ENCODE measurements around the gene LHX2. TPM values are rescaled to one million over a fixed set of nuclear protein-coding genes. Genes with fewer than 3 reads are reported as not detected.
A peak's percentile ranks its signal among the peaks of the same experiment; 100 is the strongest.

Gene LHX2
- total and polyA plus RNA-seq, 2 experiments from 2014 or later, result 1.7 TPM; not detected in 1

DNA sequence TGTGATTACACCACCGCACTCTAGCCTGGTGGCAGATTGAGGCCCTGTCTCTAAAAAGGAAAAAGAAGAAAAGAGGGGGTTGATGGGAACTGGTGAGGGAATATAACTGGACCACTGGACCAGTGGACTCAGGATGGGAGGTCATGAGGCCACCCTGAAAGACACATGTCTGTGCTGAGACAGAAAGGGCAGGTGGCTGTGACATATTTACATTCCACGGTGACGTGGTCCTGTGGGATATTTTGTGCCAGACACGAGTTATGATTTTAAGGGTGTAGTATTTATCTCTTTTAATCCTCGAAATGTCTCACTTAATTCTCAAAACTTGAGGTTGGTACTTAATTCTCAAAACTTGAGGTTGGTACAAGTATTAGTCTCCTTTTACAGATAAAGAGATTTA lies 32.9 kb downstream of the LHX2 start (continued):
- TF ChIP-seq, protein P1, sequence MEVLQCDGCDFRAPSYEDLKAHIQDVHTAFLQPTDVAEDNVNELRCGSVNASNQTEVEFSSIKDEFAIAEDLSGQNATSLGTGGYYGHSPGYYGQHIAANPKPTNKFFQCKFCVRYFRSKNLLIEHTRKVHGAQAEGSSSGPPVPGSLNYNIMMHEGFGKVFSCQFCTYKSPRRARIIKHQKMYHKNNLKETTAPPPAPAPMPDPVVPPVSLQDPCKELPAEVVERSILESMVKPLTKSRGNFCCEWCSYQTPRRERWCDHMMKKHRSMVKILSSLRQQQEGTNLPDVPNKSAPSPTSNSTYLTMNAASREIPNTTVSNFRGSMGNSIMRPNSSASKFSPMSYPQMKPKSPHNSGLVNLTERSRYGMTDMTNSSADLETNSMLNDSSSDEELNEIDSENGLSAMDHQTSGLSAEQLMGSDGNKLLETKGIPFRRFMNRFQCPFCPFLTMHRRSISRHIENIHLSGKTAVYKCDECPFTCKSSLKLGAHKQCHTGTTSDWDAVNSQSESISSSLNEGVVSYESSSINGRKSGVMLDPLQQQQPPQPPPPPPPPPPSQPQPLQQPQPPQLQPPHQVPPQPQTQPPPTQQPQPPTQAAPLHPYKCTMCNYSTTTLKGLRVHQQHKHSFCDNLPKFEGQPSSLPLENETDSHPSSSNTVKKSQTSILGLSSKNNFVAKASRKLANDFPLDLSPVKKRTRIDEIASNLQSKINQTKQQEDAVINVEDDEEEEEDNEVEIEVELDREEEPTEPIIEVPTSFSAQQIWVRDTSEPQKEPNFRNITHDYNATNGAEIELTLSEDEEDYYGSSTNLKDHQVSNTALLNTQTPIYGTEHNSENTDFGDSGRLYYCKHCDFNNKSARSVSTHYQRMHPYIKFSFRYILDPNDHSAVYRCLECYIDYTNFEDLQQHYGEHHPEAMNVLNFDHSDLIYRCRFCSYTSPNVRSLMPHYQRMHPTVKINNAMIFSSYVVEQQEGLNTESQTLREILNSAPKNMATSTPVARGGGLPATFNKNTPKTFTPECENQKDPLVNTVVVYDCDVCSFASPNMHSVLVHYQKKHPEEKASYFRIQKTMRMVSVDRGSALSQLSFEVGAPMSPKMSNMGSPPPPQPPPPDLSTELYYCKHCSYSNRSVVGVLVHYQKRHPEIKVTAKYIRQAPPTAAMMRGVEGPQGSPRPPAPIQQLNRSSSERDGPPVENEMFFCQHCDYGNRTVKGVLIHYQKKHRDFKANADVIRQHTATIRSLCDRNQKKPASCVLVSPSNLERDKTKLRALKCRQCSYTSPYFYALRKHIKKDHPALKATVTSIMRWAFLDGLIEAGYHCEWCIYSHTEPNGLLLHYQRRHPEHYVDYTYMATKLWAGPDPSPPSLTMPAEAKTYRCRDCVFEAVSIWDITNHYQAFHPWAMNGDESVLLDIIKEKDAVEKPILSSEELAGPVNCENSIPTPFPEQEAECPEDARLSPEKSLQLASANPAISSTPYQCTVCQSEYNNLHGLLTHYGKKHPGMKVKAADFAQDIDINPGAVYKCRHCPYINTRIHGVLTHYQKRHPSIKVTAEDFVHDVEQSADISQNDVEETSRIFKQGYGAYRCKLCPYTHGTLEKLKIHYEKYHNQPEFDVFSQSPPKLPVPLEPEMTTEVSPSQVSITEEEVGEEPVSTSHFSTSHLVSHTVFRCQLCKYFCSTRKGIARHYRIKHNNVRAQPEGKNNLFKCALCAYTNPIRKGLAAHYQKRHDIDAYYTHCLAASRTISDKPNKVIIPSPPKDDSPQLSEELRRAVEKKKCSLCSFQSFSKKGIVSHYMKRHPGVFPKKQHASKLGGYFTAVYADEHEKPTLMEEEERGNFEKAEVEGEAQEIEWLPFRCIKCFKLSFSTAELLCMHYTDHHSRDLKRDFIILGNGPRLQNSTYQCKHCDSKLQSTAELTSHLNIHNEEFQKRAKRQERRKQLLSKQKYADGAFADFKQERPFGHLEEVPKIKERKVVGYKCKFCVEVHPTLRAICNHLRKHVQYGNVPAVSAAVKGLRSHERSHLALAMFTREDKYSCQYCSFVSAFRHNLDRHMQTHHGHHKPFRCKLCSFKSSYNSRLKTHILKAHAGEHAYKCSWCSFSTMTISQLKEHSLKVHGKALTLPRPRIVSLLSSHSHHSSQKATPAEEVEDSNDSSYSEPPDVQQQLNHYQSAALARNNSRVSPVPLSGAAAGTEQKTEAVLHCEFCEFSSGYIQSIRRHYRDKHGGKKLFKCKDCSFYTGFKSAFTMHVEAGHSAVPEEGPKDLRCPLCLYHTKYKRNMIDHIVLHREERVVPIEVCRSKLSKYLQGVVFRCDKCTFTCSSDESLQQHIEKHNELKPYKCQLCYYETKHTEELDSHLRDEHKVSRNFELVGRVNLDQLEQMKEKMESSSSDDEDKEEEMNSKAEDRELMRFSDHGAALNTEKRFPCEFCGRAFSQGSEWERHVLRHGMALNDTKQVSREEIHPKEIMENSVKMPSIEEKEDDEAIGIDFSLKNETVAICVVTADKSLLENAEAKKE (CRISPR knock-in tag; IDR thresholded peaks at IDR 0.05), result no peak

DNA sequence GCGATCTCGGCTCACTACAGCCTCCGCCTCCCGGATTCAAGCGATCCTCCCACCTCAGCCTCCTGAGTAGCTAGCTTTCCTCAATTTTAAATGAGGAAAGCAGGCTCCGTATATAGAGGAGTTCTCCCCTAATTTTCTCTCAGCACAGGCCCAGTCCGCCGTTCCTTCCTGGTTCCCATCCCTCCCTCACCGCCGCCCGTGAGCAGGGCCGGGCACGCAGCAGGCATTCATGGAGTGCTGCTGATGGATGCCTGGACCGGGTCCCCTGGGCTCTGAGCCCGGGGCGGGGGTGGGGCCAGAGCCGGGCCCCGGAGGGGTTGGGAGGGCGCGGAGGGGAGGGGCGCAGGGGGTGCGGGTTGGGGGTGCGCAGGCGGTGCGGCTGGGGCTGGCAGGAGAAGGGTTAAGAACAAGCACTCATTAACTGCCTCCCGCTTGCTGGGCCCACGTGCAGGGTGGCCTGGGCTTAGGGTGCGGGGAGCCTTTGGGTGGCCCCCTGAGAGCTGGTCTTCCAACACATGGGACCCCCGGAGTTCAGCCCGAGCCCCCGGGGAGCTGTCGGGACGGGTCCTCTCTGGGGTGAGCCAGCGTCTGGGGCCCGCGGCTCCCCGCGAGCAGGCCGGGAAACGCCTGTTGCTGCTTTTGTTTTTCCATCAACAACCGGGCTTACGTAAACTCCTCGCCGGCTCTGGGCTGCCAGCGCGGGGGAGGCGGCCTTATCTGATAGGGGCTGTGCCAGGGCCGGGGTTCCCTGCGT lies 33.7 kb downstream of the LHX2 start:
- Histone ChIP-seq H3K4me2 (peak overlapping the region; percentile 85), H3K4me1 (ENCODE audit: insufficient read depth) (peaks cover 11% of the 10 kb centered on the region; the same call in 1 of the 2 replicates), H3K36me3 (ENCODE audit: insufficient read depth) (no peaks in the 10 kb centered on the region), H3F3A (replicated peaks; ENCODE audit: low read depth) (no peaks in the 10 kb centered on the region), H3K9me2 (ENCODE audit: insufficient read depth) (no peaks in the 10 kb centered on the region), H4K20me1 (replicated peaks; ENCODE audit: insufficient read depth) (no peaks in the 10 kb centered on the region), H3K27me3 (ENCODE audit: insufficient read depth) (peaks cover 68% of the 10 kb centered on the region), H3K4me3 (peak overlapping the region; percentile 69), H2AFZ (peak overlapping the region; percentile 90), H3K27ac (ENCODE audit: low read depth) (no peak overlapping the region), H3K79me2 (replicated peaks; ENCODE audit: insufficient read depth) (no peaks in the 10 kb centered on the region)
- DNase-seq (ENCODE audit: low spot score) (peak; percentile 71), ATAC-seq (peak; percentile 61)
- peaks cover 3% of the 10 kb centered on the region; the same call in 2 of the 3 replicates for H3K4me1 Mint-ChIP-seq
- peaks cover 43% of the 10 kb centered on the region for H3K27me3 Mint-ChIP-seq (ENCODE audit: insufficient read depth, low read depth, poor library complexity)
- H3K27ac Mint-ChIP-seq, result no peak overlapping the region
- no peaks in the 10 kb centered on the region; the same call in 2 of the 3 replicates for H3K9me3 Mint-ChIP-seq
- TF ChIP-seq, protein P2, sequence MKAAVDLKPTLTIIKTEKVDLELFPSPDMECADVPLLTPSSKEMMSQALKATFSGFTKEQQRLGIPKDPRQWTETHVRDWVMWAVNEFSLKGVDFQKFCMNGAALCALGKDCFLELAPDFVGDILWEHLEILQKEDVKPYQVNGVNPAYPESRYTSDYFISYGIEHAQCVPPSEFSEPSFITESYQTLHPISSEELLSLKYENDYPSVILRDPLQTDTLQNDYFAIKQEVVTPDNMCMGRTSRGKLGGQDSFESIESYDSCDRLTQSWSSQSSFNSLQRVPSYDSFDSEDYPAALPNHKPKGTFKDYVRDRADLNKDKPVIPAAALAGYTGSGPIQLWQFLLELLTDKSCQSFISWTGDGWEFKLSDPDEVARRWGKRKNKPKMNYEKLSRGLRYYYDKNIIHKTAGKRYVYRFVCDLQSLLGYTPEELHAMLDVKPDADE (IDR thresholded peaks at IDR 0.05), result no peak
- TF ChIP-seq EZH2 (IDR thresholded peaks at IDR 0.05; ENCODE audit: low read depth, unreplicated experiment), result peak; percentile 18
- no peaks in the 10 kb centered on the region for H3K36me3 Mint-ChIP-seq (ENCODE audit: low read depth)
- peak overlapping the region; percentile 63 for H3K4me3 Mint-ChIP-seq

Data from GM23338 (cell line).